Neural cell (in vitro differentiated cells): ENCODE results near the gene SRP14.

Source experiments
- CTCF ChIP-seq: fragments of 450-650 bp; IDR thresholded peaks from 2 replicates; pipeline ENCODE4 v1.5.1; 2014; ENCODE audit warnings: antibody characterized with exemption, mild to moderate bottlenecking, moderate library complexity; ENCODE audit not compliant: poor library complexity, severe bottlenecking
- EP300 ChIP-seq: fragments of 450-650 bp; conservative IDR thresholded peaks from 2 replicates; pipeline ENCODE4 v1.6.1; 2014; ENCODE audit warnings: antibody characterized with exemption, mild to moderate bottlenecking, moderate library complexity; ENCODE audit not compliant: poor library complexity, severe bottlenecking
- EZH2 ChIP-seq: fragments of 200-600, 300-800 bp; shearing (Covaris generic), sonication (generic); IDR thresholded peaks from 2 replicates; pipeline ENCODE4 v1.6.1; 2014; ENCODE audit warnings: antibody characterized with exemption, low read length, borderline replicate concordance, mild to moderate bottlenecking; ENCODE audit not compliant: insufficient read depth, poor library complexity, severe bottlenecking
- POLR2AphosphoS5 ChIP-seq: IDR thresholded peaks from 2 replicates; pipeline ENCODE4 v1.6.1; 2012
- RAD21 ChIP-seq: fragments of 450-650 bp; conservative IDR thresholded peaks from 2 replicates; pipeline ENCODE4 v1.6.1; 2014; ENCODE audit warnings: antibody characterized with exemption, mild to moderate bottlenecking, moderate library complexity
- SMC3 ChIP-seq: fragments of 450-650 bp; conservative IDR thresholded peaks from 2 replicates; pipeline ENCODE4 v1.6.1; 2014; ENCODE audit warnings: antibody characterized with exemption, mild to moderate bottlenecking, moderate library complexity; ENCODE audit not compliant: poor library complexity
- TAF1 ChIP-seq: IDR thresholded peaks from 2 replicates; pipeline ENCODE4 v1.6.1; 2012; ENCODE audit warnings: low read depth

DNA sequence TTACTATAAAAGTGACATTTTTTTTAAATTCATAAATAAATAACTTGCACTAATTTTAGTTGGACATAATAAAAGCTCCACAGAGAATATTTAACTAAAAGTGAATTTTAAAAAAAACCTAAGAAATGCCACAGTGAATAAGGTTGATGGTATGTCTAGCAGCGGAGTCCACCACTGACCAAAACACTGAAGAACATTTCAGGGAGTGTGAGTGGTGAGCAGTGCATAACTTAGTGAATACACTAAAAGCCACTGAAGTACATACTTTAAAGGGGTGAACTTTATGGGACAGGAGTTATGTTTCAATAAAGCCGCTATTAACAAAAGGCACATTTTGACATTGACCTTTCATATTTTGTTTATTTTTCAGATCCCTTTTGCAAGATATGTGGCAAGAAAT lies 32.3 kb downstream of the SRP14 start:
- TF ChIP-seq EZH2: no peak
- no peak for TF ChIP-seq CTCF
- no peak for TF ChIP-seq EP300
- TF ChIP-seq POLR2AphosphoS5: no peak
- TF ChIP-seq TAF1: no peak
- no peak for TF ChIP-seq RAD21
- TF ChIP-seq SMC3: no peak
